NCI-H2081 (cell line): ENCODE measurements around the gene GNG7.

Source experiments
- DNase-seq, 2 experiments: peaks; one replicate each; lab custom pipeline; 2025; lab: John Stamatoyannopoulos, UW

GNG7 gene

DNA sequence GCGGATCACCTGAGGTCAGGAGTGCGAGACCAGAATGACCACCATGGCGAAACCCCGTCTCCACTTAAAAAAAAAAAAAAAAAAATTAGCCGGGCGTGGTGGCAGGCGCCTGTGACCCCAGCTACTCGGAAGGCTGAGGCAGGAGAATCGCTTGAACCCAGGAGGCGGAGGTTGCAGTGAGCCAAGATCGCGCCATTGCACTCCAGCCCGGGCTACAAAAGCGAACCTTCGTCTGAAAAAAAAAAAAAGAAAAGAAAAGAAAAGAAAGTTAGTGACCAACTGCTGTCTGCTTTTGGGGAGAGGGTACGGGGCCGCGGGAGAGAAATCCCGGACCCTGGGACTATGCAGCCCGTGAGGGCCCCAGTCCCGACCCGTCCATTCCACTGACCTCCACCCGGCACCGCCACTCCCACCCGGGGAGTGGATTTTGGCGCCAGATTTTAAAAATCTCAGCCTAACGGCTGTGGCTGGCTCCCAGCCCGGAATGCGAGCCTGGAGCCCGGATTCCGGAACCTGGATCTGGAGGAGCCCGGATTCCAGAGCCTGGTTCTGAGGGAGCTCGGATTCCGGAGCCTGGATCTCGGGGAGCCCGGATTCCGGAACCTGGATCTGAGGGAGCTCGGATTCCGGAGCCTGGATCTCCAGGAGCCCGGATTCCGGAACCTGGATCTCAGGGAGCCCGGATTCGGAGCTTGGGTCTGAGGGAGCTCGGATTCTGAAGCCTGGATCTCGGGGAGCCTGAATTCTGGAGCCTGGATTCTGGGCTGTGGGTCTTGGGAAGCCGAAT is 239.7 kb downstream of the GNG7 start:
- peak; percentile 55 to 76 for DNase-seq

DNA sequence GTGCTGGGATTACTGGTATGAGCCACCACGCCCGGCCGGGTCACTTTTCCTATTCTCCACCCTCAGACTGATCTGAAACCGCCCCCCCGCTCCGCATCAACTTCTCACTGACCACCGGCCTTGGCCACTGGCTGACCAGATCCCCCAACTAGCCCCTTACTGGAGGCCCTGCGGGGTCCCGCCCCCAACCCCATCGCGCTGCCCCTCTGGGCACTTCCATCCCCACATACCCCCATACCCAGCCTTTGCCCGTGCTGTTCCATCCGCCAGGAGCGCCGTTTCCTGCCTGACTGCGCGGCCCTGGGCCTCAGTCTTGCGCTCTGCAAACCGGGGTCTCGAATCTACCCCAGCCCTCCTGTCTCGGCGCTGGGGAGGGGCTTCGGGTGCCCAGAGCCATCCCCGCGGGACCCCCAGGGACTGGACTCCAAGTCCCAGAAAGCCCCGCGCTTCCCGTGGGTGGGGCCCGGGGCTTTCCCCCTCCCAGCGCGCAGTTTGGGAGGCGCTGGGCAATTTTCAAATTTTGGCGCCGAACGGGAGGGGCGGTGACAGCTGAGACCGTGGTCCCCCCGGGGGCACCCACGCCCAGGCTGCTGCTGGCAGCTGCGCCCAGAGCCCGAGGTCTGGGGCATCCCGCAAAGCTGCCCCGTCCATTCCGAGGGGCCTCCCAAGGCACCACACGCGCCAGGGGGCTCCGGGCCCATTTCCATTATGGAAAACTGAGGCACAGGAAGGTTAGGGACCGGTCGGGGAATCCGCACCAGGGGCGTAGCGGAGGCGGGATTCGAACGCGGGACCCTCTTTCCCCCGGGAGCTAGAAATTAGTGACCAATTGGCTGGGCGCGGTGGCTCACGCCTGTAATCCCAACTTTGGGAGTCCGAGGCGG is 240.5 kb downstream of the GNG7 start:
- DNase-seq = peak; percentile 40 to 75
